HEK293T (cell line): ENCODE measurements around the gene SRMS.

ENCODE experiments used
- CTCF ChIA-PET: fragments of 350-600 bp; formaldehyde crosslinking; extraction: SDS; loops from one replicate; lab custom pipeline; 2021; ENCODE audit warnings: antibody characterized with exemption, inconsistent platforms; lab: Yijun Ruan, JAX
- POLR2A ChIA-PET: fragments of 350-600 bp; formaldehyde crosslinking; extraction: SDS; loops from one replicate; lab custom pipeline; 2020; ENCODE audit warnings: antibody characterized with exemption, inconsistent platforms; lab: Yijun Ruan, JAX
- DNase-seq: peaks from one replicate; pipeline ENCODE4 v3.0.0; 2012; ENCODE audit warnings: mixed read lengths; ENCODE audit errors: extremely low spot score
- ARNT ChIP-seq: fragments of 450-650 bp; IDR thresholded peaks from 2 replicates; pipeline ENCODE4 v1.6.1; 2017; ENCODE audit warnings: mild to moderate bottlenecking
- BHLHE40 ChIP-seq: fragments of 450-650 bp; IDR thresholded peaks from 2 replicates; pipeline ENCODE4 v1.6.1; 2016; ENCODE audit warnings: mild to moderate bottlenecking, moderate library complexity, borderline replicate concordance
- CTBP1 ChIP-seq: fragments of 450-650 bp; IDR thresholded peaks from 2 replicates; pipeline ENCODE4 v1.6.1; 2016; ENCODE audit warnings: borderline replicate concordance
- ELF4 ChIP-seq: fragments of 450-650 bp; IDR thresholded peaks from 2 replicates; pipeline ENCODE4 v1.6.1; 2017; ENCODE audit warnings: antibody characterized with exemption
- FOXA1 ChIP-seq: fragments of 450-650 bp; IDR thresholded peaks from 2 replicates; pipeline ENCODE4 v1.6.1; 2016; ENCODE audit warnings: mild to moderate bottlenecking
- FOXK2 ChIP-seq: fragments of 450-650 bp; IDR thresholded peaks from 2 replicates; pipeline ENCODE4 v1.6.1; 2016; ENCODE audit warnings: mild to moderate bottlenecking
- FOXM1 ChIP-seq: fragments of 450-650 bp; IDR thresholded peaks from 2 replicates; pipeline ENCODE4 v1.6.1; 2017; ENCODE audit warnings: mild to moderate bottlenecking, borderline replicate concordance
- HDGF ChIP-seq: fragments of 450-650 bp; IDR thresholded peaks from 2 replicates; pipeline ENCODE4 v1.6.1; 2017; ENCODE audit warnings: antibody characterized with exemption, borderline replicate concordance
- L3MBTL2 ChIP-seq: fragments of 450-650 bp; conservative IDR thresholded peaks from 2 replicates; pipeline ENCODE4 v1.6.1; 2016; ENCODE audit warnings: mild to moderate bottlenecking
- LEF1 ChIP-seq: fragments of 450-650 bp; IDR thresholded peaks from 2 replicates; pipeline ENCODE4 v1.6.1; 2017; ENCODE audit warnings: mild to moderate bottlenecking, borderline replicate concordance
- NFRKB ChIP-seq: fragments of 450-650 bp; IDR thresholded peaks from 2 replicates; pipeline ENCODE4 v1.6.1; 2016; ENCODE audit warnings: mild to moderate bottlenecking, moderate library complexity
- PKNOX1 ChIP-seq: fragments of 450-650 bp; IDR thresholded peaks from 2 replicates; pipeline ENCODE4 v1.6.1; 2016
- SP1 ChIP-seq: fragments of 450-650 bp; IDR thresholded peaks from 2 replicates; pipeline ENCODE4 v1.6.1; 2017
- SUZ12 ChIP-seq: fragments of 450-650 bp; IDR thresholded peaks from 2 replicates; pipeline ENCODE4 v1.6.1; 2016; ENCODE audit warnings: mild to moderate bottlenecking
- TARDBP ChIP-seq: fragments of 450-650 bp; IDR thresholded peaks from 2 replicates; pipeline ENCODE4 v1.6.1; 2016
- ZNF384 ChIP-seq: fragments of 450-650 bp; IDR thresholded peaks from 2 replicates; pipeline ENCODE4 v1.6.1; 2016

Gene SRMS

DNA sequence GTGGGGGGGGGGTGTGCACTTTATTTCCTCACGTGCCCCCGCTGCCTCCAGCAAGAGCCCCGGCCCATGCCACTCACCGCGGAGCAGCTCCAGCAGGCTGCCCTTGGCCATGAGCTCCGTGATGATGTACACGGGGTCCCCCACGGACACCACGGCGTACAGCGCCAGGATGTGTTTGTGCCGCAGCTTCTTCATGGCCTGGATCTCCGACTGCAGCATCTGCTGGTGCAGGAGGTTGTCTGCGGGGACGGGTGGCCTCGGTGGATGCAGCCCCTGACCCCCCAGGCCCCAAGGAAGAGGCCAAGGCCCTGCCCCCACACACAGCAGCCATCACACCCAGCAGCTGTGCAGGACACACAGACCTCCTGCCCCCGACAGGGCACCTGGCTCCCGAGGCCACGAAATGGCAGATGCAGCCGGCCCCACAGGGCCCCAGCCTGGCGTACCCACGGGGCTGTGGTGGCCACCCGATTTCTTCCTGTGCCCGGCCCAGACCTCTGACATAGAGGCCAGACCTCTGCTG, 15.0 kb downstream of the SRMS start:
- ChIA-PET POLR2A (no interaction called here), CTCF (no interaction called here)
- no peak for TF ChIP-seq BHLHE40
- TF ChIP-seq SP1, result no peak
- no peak for TF ChIP-seq FOXA1
- TF ChIP-seq HDGF, result no peak
- no peak for TF ChIP-seq LEF1
- TF ChIP-seq FOXM1, result no peak
- no peak for TF ChIP-seq NFRKB
- TF ChIP-seq L3MBTL2, result no peak
- no peak for TF ChIP-seq TARDBP
- no peak for TF ChIP-seq PKNOX1
- no peak for TF ChIP-seq SUZ12
- TF ChIP-seq CTBP1, result no peak
- no peak for TF ChIP-seq ARNT
- no peak for TF ChIP-seq FOXK2
- no peak for TF ChIP-seq ELF4
- no peak for DNase-seq

DNA sequence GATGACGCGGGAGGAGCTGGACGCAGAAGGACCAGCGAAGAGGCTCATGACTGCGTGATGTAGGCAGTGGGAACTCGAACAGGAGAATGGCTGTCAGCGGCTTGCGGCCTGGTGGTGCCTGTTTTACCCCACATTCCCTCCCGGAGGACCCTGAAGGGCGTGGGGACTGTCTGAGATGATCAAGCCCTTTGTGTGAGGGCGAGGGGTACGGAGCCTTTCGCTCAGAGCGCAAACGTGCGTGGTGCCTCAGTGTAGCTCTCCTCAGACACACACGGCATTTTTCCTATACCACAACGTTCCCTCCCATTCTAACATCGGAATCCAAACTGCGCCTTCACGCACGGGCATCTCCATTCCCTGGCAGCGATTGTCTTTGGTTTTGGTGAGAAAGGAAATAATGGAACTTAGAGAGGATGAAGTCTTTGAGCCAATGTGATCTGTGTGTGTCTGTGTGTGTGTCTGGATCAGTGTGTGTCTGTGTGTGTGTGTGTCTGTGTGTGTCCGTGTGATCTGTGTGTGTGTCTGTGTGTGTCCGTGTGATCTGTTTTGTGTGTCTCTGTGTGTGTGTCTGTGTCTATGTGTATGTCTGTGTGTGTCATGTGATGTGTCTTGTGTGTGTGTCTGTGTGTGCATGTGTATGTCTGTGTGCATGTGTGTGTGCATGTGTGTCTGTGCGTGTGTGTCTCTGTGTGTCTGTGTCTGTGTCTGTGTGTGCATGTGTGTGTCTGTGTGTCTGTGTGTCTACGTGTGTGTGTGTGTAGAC, 15.7 kb downstream of the SRMS start:
- CTCF ChIA-PET, result no interaction called here
- POLR2A ChIA-PET, result interaction anchor here (2.0 kb wide), 1 partner anchor 11 kb away, joined by 8 read pairs; the partner anchor contains the start of gene PPDPF
- no peak for TF ChIP-seq ARNT
- peak; percentile 86 for TF ChIP-seq TARDBP
- TF ChIP-seq BHLHE40, result no peak
- no peak for DNase-seq

DNA sequence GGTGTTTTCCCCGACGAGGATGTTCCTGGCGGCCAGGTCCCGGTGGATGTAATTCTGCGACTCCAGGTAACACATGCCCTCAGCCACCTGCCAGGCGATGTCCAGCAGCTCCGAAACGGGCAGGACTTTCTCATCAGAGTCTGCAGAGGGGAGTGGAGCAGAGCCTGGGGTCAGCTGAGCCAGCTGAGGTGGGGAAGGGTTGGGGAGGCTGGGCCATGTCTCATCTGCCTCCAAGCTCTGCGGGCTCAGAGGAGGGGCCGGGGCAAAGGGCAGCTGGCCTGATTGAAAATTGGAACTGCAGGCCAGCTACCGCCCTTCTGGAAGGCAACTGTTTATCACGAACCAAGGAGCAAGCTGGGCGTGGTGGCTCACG, 16.8 kb downstream of the SRMS start:
- POLR2A ChIA-PET, result interaction anchor here (2.0 kb wide), 1 partner anchor 10 kb away, joined by 8 read pairs; the partner anchor contains the start of gene PPDPF
- CTCF ChIA-PET, result no interaction called here
- no peak for DNase-seq
- TF ChIP-seq FOXA1, result no peak
- no peak for TF ChIP-seq L3MBTL2
- TF ChIP-seq ZNF384, result no peak
- no peak for TF ChIP-seq FOXK2
- no peak for TF ChIP-seq PKNOX1
- TF ChIP-seq SP1, result no peak
- TF ChIP-seq HDGF, result no peak
- no peak for TF ChIP-seq ELF4
- no peak for TF ChIP-seq BHLHE40
- no peak for TF ChIP-seq LEF1
- no peak for TF ChIP-seq ARNT
- no peak for TF ChIP-seq TARDBP
- no peak for TF ChIP-seq NFRKB

DNA sequence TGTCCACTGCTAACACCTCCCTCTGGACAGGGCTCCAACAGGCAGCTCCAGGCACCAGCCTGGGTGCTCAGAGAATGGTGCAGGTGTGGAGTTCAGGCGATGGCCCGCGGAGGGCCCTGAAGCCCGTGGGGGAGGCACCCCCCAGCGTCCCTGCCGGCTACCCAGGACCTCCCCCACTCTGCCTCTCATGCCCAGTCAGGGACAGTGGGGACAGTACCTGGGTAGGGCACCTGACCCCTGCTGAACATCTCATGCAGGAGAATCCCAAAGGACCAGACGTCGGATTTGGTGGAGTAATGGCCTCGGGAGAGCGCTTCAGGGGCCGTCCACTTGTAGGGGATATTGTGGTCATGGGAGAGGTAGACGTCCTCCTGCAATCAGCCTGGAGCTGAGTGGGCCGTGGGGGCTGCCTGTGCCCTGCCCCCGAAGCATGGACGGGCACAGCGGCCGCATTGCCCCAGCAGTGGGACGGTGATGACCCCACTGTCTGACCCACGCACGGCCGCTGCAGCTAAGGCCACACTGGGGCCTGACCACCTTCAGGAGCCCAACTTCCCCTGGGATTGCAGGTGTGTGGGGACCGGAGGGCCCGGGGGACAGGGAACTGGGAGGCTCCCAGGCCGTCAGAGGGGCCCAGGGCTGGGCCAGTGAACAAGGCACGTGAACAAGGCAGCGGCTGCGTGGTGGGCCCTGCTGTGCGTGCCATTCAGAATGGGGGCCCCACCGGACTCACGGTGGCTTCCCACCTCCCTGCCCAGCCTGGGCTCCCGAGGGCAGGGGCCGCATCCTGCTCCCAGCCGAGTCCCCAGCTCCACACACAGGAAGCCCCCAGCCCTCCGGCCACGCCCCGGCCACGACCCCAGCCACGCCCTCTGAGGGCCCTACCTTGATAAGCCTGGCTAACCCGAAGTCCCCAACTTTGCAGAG, 17.4 kb downstream of the SRMS start:
- no peak for TF ChIP-seq BHLHE40
- POLR2A ChIA-PET, result interaction anchor here (2.0 kb wide), 1 partner anchor 10 kb away, joined by 8 read pairs; the partner anchor contains the start of gene PPDPF
- no peak for DNase-seq
- CTCF ChIA-PET, result no interaction called here

GRCh38 chr20:63529180-63529860, 18.2 kb downstream of the SRMS start:
- ChIA-PET CTCF (no interaction called here), POLR2A (no interaction called here)
- no peak for DNase-seq
- TF ChIP-seq L3MBTL2, result no peak
- TF ChIP-seq FOXA1, result no peak
- TF ChIP-seq HDGF, result no peak
- no peak for TF ChIP-seq BHLHE40
- no peak for TF ChIP-seq PKNOX1
- no peak for TF ChIP-seq LEF1
- no peak for TF ChIP-seq NFRKB
- TF ChIP-seq ARNT, result no peak
- TF ChIP-seq ZNF384, result no peak
- no peak for TF ChIP-seq SUZ12
- TF ChIP-seq CTBP1, result no peak
- TF ChIP-seq FOXM1, result no peak
- TF ChIP-seq ELF4, result no peak
- TF ChIP-seq TARDBP, result no peak
- no peak for TF ChIP-seq FOXK2
- no peak for TF ChIP-seq SP1
